A549 (cell line): ENCODE results near the gene FSIP2. TPM values are rescaled to one million over a fixed set of nuclear protein-coding genes. Genes with fewer than 3 reads are reported as not detected.
A peak's percentile ranks its signal among the peaks of the same experiment; 100 is the strongest.

Source experiments
- ATAC-seq, 2 experiments: fragments of 200-7000 bp in 1 of 2; fragments of >200 bp in 1 of 2; cut with Nextera tagmentation in 1 of 2; cut with Tn5 transposase in 1 of 2; 3 replicates each; pipeline versions ENCODE4 v1.8.0 to v1.9.1; 2018 to 2020; ENCODE audit warnings: mild to moderate bottlenecking in 1 of 2, moderate library complexity in 1 of 2
- CTCF ChIA-PET: fragments of 300-600 bp; sonication (Branson Sonifier 250); formaldehyde crosslinking; extraction: SDS; loops from one replicate; lab custom pipeline; 2021; ENCODE audit warnings: antibody characterized with exemption, inconsistent platforms; lab: Yijun Ruan, JAX
- POLR2A ChIA-PET: fragments of 350-600 bp; formaldehyde crosslinking; extraction: SDS; loops from one replicate; lab custom pipeline; 2021; ENCODE audit warnings: antibody characterized with exemption, inconsistent platforms; lab: Yijun Ruan, JAX
- DNase-seq, 2 experiments: peaks; one replicate each; pipeline versions ENCODE4 v3.0.0 to v3.0.0-alpha.2; 2011 to 2016; ENCODE audit warnings: low read depth in 1 of 2, low spot score in 1 of 2
- FAIRE-seq: peaks from 2 replicates; lab custom pipeline; 2011; peaks lifted over from hg19 to GRCh38; lab: Jason Lieb, UNC
- H3K27ac ChIP-seq, 2 experiments: fragments of >200 bp; sonication (Bioruptor Twin); formaldehyde crosslinking; 3 replicates each; pipeline ENCODE4 v1.5.1; 2016 to 2017
- H3K4me1 ChIP-seq: fragments of >200 bp; sonication (Bioruptor Twin); formaldehyde crosslinking; 3 replicates; pipeline ENCODE4 v1.6.1; 2016
- H3K4me2 ChIP-seq: fragments of >200 bp; sonication (Bioruptor Twin); formaldehyde crosslinking; 3 replicates; pipeline ENCODE4 v1.6.1; 2016
- H3K4me3 ChIP-seq: fragments of >200 bp; sonication (Bioruptor Twin); formaldehyde crosslinking; 3 replicates; pipeline ENCODE4 v1.5.1; 2016
- H3K9me3 ChIP-seq: fragments of >200 bp; sonication (Bioruptor Twin); formaldehyde crosslinking; 3 replicates; pipeline ENCODE4 v1.6.1; 2016
- BHLHE40 ChIP-seq: IDR thresholded peaks from 2 replicates; pipeline ENCODE4 v1.6.1; 2012; ENCODE audit warnings: low read depth, low read length, inconsistent platforms
- CBX2 ChIP-seq: fragments of 200-600 bp; sonication (generic); IDR thresholded peaks from 2 replicates; pipeline ENCODE4 v1.6.1; 2016; ENCODE audit warnings: low read depth, mild to moderate bottlenecking, borderline replicate concordance
- CBX8 ChIP-seq: fragments of 200-600 bp; sonication (generic); IDR thresholded peaks from 2 replicates; pipeline ENCODE4 v1.6.1; 2016
- CHD4 ChIP-seq: fragments of 200-600 bp; sonication (generic); IDR thresholded peaks from 2 replicates; pipeline ENCODE4 v1.6.1; 2016; ENCODE audit warnings: antibody characterized with exemption, mild to moderate bottlenecking, borderline replicate concordance
- EP300 ChIP-seq, 2 experiments: fragments of >200 bp; sonication (Bioruptor Twin); formaldehyde crosslinking; IDR thresholded peaks; 2 replicates in 1 of 2; 3 replicates in 1 of 2; pipeline ENCODE4 v1.6.1; 2016 to 2017
- FOSB ChIP-seq: fragments of 250-450 bp; sonication (Bioruptor Pico); IDR thresholded peaks from 2 replicates; pipeline ENCODE4 v1.5.0; 2020; ENCODE audit warnings: mild to moderate bottlenecking, moderate library complexity
- GATA3 ChIP-seq: IDR thresholded peaks from 2 replicates; pipeline ENCODE4 v1.6.1; 2012; ENCODE audit warnings: borderline replicate concordance
- HDAC2 ChIP-seq: fragments of 200-600 bp; sonication (generic); IDR thresholded peaks from 2 replicates; pipeline ENCODE4 v1.6.1; 2016
- HMGXB4 ChIP-seq: fragments of 250-450 bp; sonication (Bioruptor Pico); IDR thresholded peaks from 2 replicates; pipeline ENCODE4 v1.5.0; 2021; ENCODE audit warnings: mild to moderate bottlenecking, moderate library complexity, borderline replicate concordance
- HOXB13 ChIP-seq: fragments of 250-450 bp; sonication (Bioruptor Pico); IDR thresholded peaks from 2 replicates; pipeline ENCODE4 v1.5.0; 2020; ENCODE audit warnings: low read depth, mild to moderate bottlenecking, moderate library complexity
- JUN ChIP-seq, 2 experiments: fragments of >200 bp; sonication (Bioruptor Twin); formaldehyde crosslinking; IDR thresholded peaks; 2 replicates in 1 of 2; 3 replicates in 1 of 2; pipeline ENCODE4 v1.6.1; 2016 to 2017
- MAFK ChIP-seq: fragments of 450-650 bp; IDR thresholded peaks from 2 replicates; pipeline ENCODE4 v1.6.1; 2014; ENCODE audit not compliant: partially characterized antibody
- MYC ChIP-seq: IDR thresholded peaks from 2 replicates; pipeline ENCODE4 v1.6.1; 2012; ENCODE audit warnings: mild to moderate bottlenecking, inconsistent platforms, low read length, improper control_type of control experiment, borderline replicate concordance
- NPAS2 ChIP-seq: fragments of 250-450 bp; sonication (Bioruptor Pico); IDR thresholded peaks from 2 replicates; pipeline ENCODE4 v1.8.0; 2022; ENCODE audit warnings: mild to moderate bottlenecking, moderate library complexity, borderline replicate concordance
- PHF8 ChIP-seq: fragments of 200-600 bp; sonication (generic); IDR thresholded peaks from 2 replicates; pipeline ENCODE4 v1.6.1; 2016; ENCODE audit warnings: low read depth, mild to moderate bottlenecking, antibody characterized with exemption, moderate library complexity, borderline replicate concordance
- POLR2AphosphoS2 ChIP-seq: conservative IDR thresholded peaks from 2 replicates; pipeline ENCODE4 v1.6.1; 2012; ENCODE audit warnings: low read length, improper control_type of control experiment, inconsistent platforms
- RAD21 ChIP-seq, 2 experiments: fragments of >200 bp in 1 of 2; sonication (Bioruptor Twin) in 1 of 2; formaldehyde crosslinking in 1 of 2; IDR thresholded peaks in 1 of 2; conservative IDR thresholded peaks in 1 of 2; 2 replicates in 1 of 2; 3 replicates in 1 of 2; pipeline ENCODE4 v1.6.1; 2012 to 2018; ENCODE audit warnings: inconsistent platforms in 1 of 2
- RARB ChIP-seq: fragments of 250-450 bp; sonication (Bioruptor Pico); IDR thresholded peaks from 2 replicates; pipeline ENCODE4 v1.8.0; 2021; ENCODE audit warnings: mild to moderate bottlenecking, moderate library complexity
- RNF2 ChIP-seq: fragments of 200-600 bp; sonication (generic); IDR thresholded peaks from 2 replicates; pipeline ENCODE4 v1.6.1; 2016; ENCODE audit warnings: low read depth, mild to moderate bottlenecking, antibody characterized with exemption, moderate library complexity, borderline replicate concordance
- SREBF2 ChIP-seq: fragments of 450-650 bp; IDR thresholded peaks from 2 replicates; pipeline ENCODE4 v1.6.1; 2014; ENCODE audit warnings: mild to moderate bottlenecking, moderate library complexity
- TFCP2L1 ChIP-seq: fragments of 250-450 bp; sonication (Bioruptor Pico); IDR thresholded peaks from 2 replicates; pipeline ENCODE4 v1.5.0; 2021; ENCODE audit warnings: mild to moderate bottlenecking
- TP53 ChIP-seq: fragments of 250-450 bp; sonication (Bioruptor Pico); IDR thresholded peaks from 2 replicates; pipeline ENCODE4 v1.5.0; 2021; ENCODE audit warnings: mild to moderate bottlenecking, moderate library complexity
- ZFP36 ChIP-seq: fragments of 450-650 bp; IDR thresholded peaks from 2 replicates; pipeline ENCODE4 v1.6.1; 2014; ENCODE audit warnings: borderline replicate concordance; ENCODE audit not compliant: partially characterized antibody
- WGBS: methylation state at CpG from one replicate; pipeline ENCODE4 v1.1.6; 2017; ENCODE audit errors: missing lambda C conversion rate; 5-methylcytosine and 5-hydroxymethylcytosine counted together
- polyA plus RNA-seq, 4 experiments: library from polyadenylated mRNA; depleted of rRNA in 3 of 4; stranded (reverse); fragments of >200 nt; fragmentation: RNase III in 1 of 4; extraction: RNeasy Plus Mini Kit Qiagen cat#74134 plus additional on column Dnase treatment in 1 of 4; gene quantifications; 2 replicates in 3 of 4; 3 replicates in 1 of 4; pipeline ENCODE4 v1.2.3, GENCODE V29; 2011 to 2017
- TF ChIP-seq, protein P1 (sequence below): fragments of >200 bp; sonication (Bioruptor Twin); formaldehyde crosslinking; IDR thresholded peaks from 3 replicates; pipeline ENCODE4 v1.5.1; 2016
- TF ChIP-seq, protein P2 (sequence below): IDR thresholded peaks from 2 replicates; pipeline ENCODE4 v1.6.1; 2012; ENCODE audit warnings: low read depth, borderline replicate concordance
- TF ChIP-seq, protein P3 (sequence below): fragments of 150-350 bp; IDR thresholded peaks from 2 replicates; pipeline ENCODE4 v1.6.1; 2014; ENCODE audit warnings: low read depth, mild to moderate bottlenecking, low read length
- TF ChIP-seq, protein P4 (sequence below): fragments of 250-450 bp; sonication (Bioruptor Pico); IDR thresholded peaks from 2 replicates; pipeline ENCODE4 v1.5.0; 2020; ENCODE audit warnings: low read depth, mild to moderate bottlenecking, moderate library complexity

The FSIP2 gene
- polyA plus RNA-seq, 2 of the 4 experiments (the other 2 are of a cell fraction) = 0.01 TPM; not detected in 1

DNA sequence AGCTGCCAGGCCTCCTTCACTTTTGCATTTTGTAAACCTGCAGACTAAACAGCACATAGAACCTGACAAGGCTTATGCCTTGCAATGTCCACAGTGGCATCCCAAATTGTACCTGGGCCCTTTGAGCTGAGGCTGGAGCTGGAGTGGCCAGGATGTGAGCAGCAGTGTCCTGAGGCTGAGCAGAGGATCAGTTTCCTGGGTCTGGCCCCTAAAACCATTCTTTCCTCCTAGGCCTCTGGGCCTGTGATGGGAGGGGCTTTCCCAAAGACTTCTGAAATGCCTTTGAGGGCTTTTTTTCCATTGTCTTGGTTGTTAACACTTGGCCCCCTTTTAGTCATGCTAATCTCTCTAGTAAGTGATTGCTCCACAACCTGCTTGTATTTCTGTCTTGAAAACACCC lies 32.8 kb downstream of the FSIP2 start:
- Histone ChIP-seq H3K4me3 (no peak overlapping the region), H3K27ac (no peak overlapping the region), H3K4me1 (no peaks in the 10 kb centered on the region), H3K4me2 (no peak overlapping the region), H3K9me3 (no peaks in the 10 kb centered on the region; the same call in 1 of the 3 replicates)
- ATAC-seq = no peak
- DNase-seq = no peak
- ChIA-PET POLR2A (no interaction called here), CTCF (no interaction called here)
- TF ChIP-seq TP53 = no peak
- peak; percentile 69 for TF ChIP-seq ZFP36
- FAIRE-seq = no peak

DNA sequence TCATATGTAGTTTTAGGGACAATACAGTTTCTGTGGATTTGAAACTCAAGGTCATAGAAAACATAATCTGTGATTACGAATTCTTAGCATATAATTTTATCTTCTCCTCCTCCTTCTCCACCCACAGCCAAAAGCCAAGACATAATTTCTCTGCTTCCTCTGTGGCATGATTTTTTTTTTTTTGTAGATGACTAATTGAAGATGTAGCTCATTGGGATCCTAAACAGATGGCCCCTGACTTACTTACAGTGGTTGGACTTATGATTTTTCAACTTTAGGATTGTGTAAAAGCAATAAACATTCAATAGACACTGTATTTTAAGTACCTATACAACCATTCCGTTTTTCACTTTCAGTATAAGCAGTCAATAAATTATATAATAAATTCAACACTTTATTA lies 42.3 kb downstream of the FSIP2 start:
- no peak for ATAC-seq
- Histone ChIP-seq H3K4me1 (no peaks in the 10 kb centered on the region), H3K4me3 (no peak overlapping the region)
- POLR2A ChIA-PET = no interaction called here
- TF ChIP-seq EP300 (IDR thresholded peaks at IDR 0.05) (no peak), CHD4 (no peak), TFCP2L1 (CRISPR knock-in tag) (no peak), PHF8 (no peak), FOSB (CRISPR knock-in tag) (no peak), RNF2 (no peak), HOXB13 (CRISPR knock-in tag) (no peak), RAD21 (conservative IDR thresholded peaks at IDR 0.05 in 1 of 2, IDR thresholded peaks at IDR 0.05 in 1 of 2) (no peak), CBX8 (no peak), HDAC2 (no peak), MAFK (no peak), ZFP36 (no peak), JUN (IDR thresholded peaks at IDR 0.05) (no peak), GATA3 (no peak)
- TF ChIP-seq, protein P1, sequence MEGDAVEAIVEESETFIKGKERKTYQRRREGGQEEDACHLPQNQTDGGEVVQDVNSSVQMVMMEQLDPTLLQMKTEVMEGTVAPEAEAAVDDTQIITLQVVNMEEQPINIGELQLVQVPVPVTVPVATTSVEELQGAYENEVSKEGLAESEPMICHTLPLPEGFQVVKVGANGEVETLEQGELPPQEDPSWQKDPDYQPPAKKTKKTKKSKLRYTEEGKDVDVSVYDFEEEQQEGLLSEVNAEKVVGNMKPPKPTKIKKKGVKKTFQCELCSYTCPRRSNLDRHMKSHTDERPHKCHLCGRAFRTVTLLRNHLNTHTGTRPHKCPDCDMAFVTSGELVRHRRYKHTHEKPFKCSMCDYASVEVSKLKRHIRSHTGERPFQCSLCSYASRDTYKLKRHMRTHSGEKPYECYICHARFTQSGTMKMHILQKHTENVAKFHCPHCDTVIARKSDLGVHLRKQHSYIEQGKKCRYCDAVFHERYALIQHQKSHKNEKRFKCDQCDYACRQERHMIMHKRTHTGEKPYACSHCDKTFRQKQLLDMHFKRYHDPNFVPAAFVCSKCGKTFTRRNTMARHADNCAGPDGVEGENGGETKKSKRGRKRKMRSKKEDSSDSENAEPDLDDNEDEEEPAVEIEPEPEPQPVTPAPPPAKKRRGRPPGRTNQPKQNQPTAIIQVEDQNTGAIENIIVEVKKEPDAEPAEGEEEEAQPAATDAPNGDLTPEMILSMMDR = no peak
- TF ChIP-seq, protein P2, sequence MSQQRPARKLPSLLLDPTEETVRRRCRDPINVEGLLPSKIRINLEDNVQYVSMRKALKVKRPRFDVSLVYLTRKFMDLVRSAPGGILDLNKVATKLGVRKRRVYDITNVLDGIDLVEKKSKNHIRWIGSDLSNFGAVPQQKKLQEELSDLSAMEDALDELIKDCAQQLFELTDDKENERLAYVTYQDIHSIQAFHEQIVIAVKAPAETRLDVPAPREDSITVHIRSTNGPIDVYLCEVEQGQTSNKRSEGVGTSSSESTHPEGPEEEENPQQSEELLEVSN = no peak
- TF ChIP-seq, protein P3, sequence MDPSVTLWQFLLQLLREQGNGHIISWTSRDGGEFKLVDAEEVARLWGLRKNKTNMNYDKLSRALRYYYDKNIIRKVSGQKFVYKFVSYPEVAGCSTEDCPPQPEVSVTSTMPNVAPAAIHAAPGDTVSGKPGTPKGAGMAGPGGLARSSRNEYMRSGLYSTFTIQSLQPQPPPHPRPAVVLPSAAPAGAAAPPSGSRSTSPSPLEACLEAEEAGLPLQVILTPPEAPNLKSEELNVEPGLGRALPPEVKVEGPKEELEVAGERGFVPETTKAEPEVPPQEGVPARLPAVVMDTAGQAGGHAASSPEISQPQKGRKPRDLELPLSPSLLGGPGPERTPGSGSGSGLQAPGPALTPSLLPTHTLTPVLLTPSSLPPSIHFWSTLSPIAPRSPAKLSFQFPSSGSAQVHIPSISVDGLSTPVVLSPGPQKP = no peak
- TF ChIP-seq, all 56 proteins: peak for 0
- CTCF ChIA-PET = no interaction called here
- H3K27ac ChIP-seq = no peak overlapping the region
- H3K9me3 ChIP-seq = no peaks in the 10 kb centered on the region
- WGBS = 26% methylated on average over 2 of the region's 2 CpGs
- FAIRE-seq (no peak), DNase-seq (no peak)
- H3K4me2 ChIP-seq = no peak overlapping the region

DNA sequence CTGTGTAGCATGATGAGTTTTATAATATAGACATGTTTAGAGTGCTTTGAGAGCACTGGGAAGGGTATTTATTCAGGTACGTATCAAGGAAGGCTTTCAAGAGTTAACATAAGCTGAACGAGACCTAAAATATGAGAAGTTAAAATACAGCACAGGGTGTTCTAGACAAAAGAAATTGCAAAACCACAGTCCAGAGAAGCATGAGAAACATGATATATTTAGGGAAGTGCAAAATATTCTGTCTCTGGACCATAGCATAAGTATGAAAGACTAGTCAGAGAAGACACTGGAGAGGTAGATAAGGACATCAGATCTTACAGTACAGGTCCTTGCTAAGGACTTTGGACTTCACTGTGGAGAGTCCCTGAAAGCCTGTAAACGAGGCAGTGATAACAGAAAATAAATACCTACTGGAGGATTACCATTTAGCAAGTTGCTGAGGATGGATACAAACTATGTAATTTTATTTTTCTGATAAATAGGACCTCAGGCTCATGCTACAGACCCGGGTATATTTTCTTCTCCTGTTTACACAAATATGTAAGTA lies 43.7 kb downstream of the FSIP2 start:
- no peak for ATAC-seq
- no peak for FAIRE-seq
- no peaks in the 10 kb centered on the region for H3K4me1 ChIP-seq
- ChIA-PET CTCF (no interaction called here), POLR2A (no interaction called here)
- no peak for DNase-seq
- WGBS = 28% methylated on average over 4 of the region's 4 CpGs
- H3K27ac ChIP-seq = no peak overlapping the region
- H3K9me3 ChIP-seq = no peaks in the 10 kb centered on the region
- H3K4me3 ChIP-seq = no peak overlapping the region
- no peak overlapping the region for H3K4me2 ChIP-seq
- no peak for TF ChIP-seq MYC
- no peak for TF ChIP-seq RARB (CRISPR knock-in tag)
- no peak for TF ChIP-seq HMGXB4 (CRISPR knock-in tag)
- no peak for TF ChIP-seq CBX2
- TF ChIP-seq NPAS2 (CRISPR knock-in tag) = no peak
- TF ChIP-seq, protein P4, sequence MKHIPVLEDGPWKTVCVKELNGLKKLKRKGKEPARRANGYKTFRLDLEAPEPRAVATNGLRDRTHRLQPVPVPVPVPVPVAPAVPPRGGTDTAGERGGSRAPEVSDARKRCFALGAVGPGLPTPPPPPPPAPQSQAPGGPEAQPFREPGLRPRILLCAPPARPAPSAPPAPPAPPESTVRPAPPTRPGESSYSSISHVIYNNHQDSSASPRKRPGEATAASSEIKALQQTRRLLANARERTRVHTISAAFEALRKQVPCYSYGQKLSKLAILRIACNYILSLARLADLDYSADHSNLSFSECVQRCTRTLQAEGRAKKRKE (CRISPR knock-in tag) = no peak
- TF ChIP-seq SREBF2 = no peak
- TF ChIP-seq BHLHE40 = no peak
- TF ChIP-seq POLR2AphosphoS2 = no peak
